ENCODE measurements around the gene IGFL4. TPM values are rescaled to one million over a fixed set of nuclear protein-coding genes. Genes with fewer than 3 reads are reported as not detected.
"Not testable (repeated sequence)": the region's sequence is repeated elsewhere in the genome, so short reads cannot be mapped to it uniquely, and the experiment has no call there.

Gene IGFL4
- total RNA-seq, 4 donors from 2014 or later: not detected

DNA sequence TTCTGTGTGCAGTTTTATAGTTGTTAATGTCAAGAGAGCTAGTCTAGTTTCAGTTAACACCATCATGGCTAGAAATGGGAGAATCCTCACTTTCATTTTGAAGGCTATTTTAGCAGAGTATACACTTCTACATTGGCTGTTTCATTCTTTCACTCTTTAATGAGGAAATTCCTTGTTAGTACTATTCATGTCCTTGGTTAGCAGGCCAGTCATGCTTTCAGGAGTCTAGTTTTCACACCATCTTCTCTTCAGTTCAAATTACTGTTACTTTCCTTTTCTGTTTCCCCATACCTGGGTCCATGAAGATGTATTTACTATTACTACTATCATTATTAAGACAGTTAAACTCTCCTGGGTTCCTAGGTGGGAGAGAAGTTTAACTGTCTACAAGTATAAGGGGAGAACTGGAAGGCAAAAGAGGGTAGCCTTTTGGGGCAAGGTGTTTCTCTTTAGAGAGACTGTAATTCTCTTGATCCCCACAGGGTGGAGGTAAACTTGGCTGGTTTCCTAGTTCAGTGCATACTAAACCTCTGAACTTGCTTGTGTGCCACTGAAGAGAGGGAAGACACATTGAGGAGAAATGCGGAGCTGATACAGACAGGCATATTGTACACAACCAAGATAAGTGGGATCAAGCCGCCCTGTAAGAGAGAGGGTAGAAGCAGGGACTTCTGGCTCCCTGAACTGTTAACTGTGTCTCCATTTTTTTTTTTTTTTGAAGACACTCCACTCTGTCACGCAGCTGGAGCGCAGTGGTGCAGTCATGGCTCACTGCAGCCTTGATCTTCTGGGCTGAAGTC lies 41.3 kb upstream of the IGFL4 start:
- DNase-seq: no peak
- no peak overlapping the region for H3K27ac ChIP-seq
- H3K27me3 ChIP-seq: peaks cover 0 to 4% of the 10 kb centered on the region in 2 donors
- H3K9me3 ChIP-seq: peaks cover 0 to 6% (median 2%) of the 10 kb centered on the region in 4 donors
- no peak overlapping the region for H3K4me3 ChIP-seq
- no peaks in the 10 kb centered on the region for H3K36me3 ChIP-seq
- peaks cover 0 to 3% (median 0%) of the 10 kb centered on the region in 4 donors for H3K4me1 ChIP-seq
- TF ChIP-seq, protein P1, sequence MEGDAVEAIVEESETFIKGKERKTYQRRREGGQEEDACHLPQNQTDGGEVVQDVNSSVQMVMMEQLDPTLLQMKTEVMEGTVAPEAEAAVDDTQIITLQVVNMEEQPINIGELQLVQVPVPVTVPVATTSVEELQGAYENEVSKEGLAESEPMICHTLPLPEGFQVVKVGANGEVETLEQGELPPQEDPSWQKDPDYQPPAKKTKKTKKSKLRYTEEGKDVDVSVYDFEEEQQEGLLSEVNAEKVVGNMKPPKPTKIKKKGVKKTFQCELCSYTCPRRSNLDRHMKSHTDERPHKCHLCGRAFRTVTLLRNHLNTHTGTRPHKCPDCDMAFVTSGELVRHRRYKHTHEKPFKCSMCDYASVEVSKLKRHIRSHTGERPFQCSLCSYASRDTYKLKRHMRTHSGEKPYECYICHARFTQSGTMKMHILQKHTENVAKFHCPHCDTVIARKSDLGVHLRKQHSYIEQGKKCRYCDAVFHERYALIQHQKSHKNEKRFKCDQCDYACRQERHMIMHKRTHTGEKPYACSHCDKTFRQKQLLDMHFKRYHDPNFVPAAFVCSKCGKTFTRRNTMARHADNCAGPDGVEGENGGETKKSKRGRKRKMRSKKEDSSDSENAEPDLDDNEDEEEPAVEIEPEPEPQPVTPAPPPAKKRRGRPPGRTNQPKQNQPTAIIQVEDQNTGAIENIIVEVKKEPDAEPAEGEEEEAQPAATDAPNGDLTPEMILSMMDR (IDR thresholded peaks at IDR 0.05): peak; percentile 12 to 83 (median 60)
- no peak for TF ChIP-seq POLR2A (IDR thresholded peaks at IDR 0.05)

DNA sequence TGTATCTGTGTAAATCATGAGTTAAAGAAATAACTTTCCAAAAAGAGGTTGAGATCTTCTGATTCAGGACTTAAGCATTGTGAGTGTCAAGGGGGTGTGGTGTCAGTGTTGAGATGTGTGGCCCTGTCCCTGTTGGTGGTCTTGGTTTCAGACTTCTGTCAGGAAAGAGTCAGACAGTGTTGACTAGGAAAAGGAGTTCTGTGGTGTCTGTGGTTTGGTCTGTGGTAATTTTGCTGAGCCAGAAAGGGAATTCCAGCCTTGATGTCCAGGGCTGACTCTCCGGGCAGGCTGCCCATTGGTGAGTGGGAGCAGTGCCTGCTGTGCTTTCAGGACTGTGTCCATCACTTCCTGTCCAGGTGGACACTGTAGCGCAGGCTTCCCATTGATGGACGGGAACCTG lies 39.8 kb upstream of the IGFL4 start:
- Histone ChIP-seq H3K36me3 (no peaks in the 10 kb centered on the region), H3K4me1 (peaks cover 0 to 6% (median 0%) of the 10 kb centered on the region in 4 donors), H3K27ac (no peak overlapping the region), H3K4me3 (no peak overlapping the region), H3K27me3 (peaks cover 0 to 7% of the 10 kb centered on the region in 2 donors), H3K9me3 (peaks cover 0 to under 1% (median 0%) of the 10 kb centered on the region in 4 donors)
- no peak for DNase-seq
- TF ChIP-seq POLR2A (IDR thresholded peaks at IDR 0.05): no peak
- TF ChIP-seq, protein P1 (IDR thresholded peaks at IDR 0.05): no peak

DNA sequence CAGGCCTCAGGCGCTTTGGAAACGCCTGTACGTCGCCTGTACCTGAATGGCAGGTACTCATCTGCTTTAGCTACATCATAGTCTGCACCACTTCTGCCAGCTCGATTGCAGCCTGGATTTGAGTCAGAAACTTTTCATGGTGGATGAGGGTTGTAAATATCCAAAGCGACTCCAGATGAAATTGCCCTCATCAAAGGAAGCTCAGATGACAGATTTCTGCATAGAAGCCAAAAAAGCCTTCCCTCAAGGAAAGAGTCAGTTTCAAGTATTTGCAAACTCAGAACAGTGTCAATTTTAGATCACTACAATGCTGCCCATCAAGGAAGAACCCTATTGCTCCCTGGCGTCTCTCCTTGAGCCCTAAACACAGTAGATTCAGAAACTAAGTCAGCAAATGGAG lies 38.8 kb upstream of the IGFL4 start:
- TF ChIP-seq POLR2A (IDR thresholded peaks at IDR 0.05): no peak
- TF ChIP-seq, protein P1 (IDR thresholded peaks at IDR 0.05): no peak
- peaks cover 0 to 6% (median 0%) of the 10 kb centered on the region in 4 donors for H3K4me1 ChIP-seq
- DNase-seq: no peak
- no peaks in the 10 kb centered on the region for H3K36me3 ChIP-seq
- H3K9me3 ChIP-seq: no peaks in the 10 kb centered on the region
- H3K4me3 ChIP-seq: no peak overlapping the region
- H3K27me3 ChIP-seq: peaks cover 0 to 7% of the 10 kb centered on the region in 2 donors
- no peak overlapping the region for H3K27ac ChIP-seq

DNA sequence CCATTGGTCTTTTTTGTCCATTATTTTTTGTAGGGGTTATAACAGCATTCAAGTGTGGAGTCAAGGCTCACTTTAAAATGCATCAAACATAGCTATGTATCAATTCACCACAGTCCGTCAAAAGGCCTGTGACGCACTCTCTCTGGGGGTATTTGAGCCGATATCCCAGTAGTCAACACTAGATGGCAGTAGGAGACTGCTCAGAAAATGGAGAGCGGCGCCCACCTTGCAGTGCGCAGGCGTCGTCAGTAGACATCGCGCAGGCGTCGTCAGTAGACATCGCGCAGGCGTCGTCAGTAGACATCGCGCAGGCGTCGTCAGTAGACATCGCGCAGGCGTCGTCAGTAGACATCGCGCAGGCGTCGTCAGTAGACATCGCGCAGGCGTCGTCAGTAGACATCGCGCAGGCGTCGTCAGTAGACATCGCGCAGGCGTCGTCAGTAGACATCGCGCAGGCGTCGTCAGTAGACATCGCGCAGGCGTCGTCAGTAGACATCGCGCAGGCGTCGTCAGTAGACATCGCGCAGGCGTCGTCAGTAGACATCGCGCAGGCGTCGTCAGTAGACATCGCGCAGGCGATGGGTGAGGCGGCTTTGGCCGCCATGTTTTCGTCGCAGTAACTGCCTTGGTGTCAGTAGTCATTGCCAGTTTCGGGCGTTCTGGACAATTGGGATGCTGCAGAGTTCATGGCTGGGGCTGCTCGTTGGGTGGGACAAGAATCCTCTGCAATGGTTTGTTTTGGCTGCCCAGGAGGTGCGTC lies 38.0 kb upstream of the IGFL4 start:
- TF ChIP-seq, protein P1 (IDR thresholded peaks at IDR 0.05): peak in 4 of 6 experiments; percentile 18 to 51 (median 46)
- H3K27me3 ChIP-seq, DNase-seq, H3K9me3 ChIP-seq, H3K4me1 ChIP-seq, H3K27ac ChIP-seq, H3K36me3 ChIP-seq, H3K4me3 ChIP-seq: not testable (repeated sequence)

DNA sequence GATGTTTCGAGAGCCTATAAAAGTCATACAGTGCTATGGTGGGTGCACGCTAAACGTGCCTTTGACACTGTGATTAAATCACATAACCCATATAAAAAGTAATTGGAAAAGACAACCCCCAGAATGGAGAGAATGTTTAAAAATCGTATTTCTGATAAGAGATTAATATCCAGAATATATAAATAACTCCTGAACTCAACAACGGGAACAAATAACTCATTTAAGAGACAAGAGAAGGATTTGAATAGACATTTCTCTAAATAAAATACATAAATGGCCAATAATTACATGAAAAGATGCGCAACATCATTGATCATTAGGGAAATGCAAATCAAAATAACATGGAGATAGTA lies 37.0 kb upstream of the IGFL4 start:
- Histone ChIP-seq H3K4me3 (peak overlapping the region in 1 of 4 donors; percentile 31), H3K4me1 (peaks cover 0 to 6% (median 0%) of the 10 kb centered on the region in 4 donors), H3K27ac (no peak overlapping the region), H3K36me3 (no peaks in the 10 kb centered on the region), H3K27me3 (peaks cover 0 to 7% of the 10 kb centered on the region in 2 donors), H3K9me3 (no peaks in the 10 kb centered on the region)
- no peak for TF ChIP-seq POLR2A (IDR thresholded peaks at IDR 0.05)
- DNase-seq: no peak
